MCF 10A (cell line): ENCODE measurements around the gene ABT1. TPM values are rescaled to one million over a fixed set of nuclear protein-coding genes. Genes with fewer than 3 reads are reported as not detected.

Source experiments
- BruUV-seq: library from RNA; stranded (reverse); fragments of 400-500 nt; replicated peaks from 2 replicates; lab custom pipeline; 2021; lab: Mats Ljungman, UMichigan
- CTCF ChIA-PET: fragments of 300-600 bp; sonication (Branson Sonifier 250); formaldehyde crosslinking; extraction: SDS; loops from one replicate; lab custom pipeline; 2021; ENCODE audit warnings: antibody characterized with exemption, inconsistent platforms; lab: Yijun Ruan, JAX
- POLR2A ChIA-PET: fragments of 300-600, 350-650 bp; sonication (Branson Sonifier 250); formaldehyde crosslinking; extraction: SDS; loops from one replicate; lab custom pipeline; 2020; ENCODE audit warnings: antibody characterized with exemption, inconsistent platforms; lab: Yijun Ruan, JAX
- DNase-seq: peaks from one replicate; pipeline ENCODE4 v3.0.0-alpha.2; 2018; ENCODE audit not compliant: unreplicated experiment
- H3K27ac Mint-ChIP-seq: one replicate; pipeline ENCODE4 v1.8.0; 2022; ENCODE audit warnings: mild to moderate bottlenecking, low read depth, mixed read lengths; ENCODE audit not compliant: unreplicated experiment
- H3K27me3 Mint-ChIP-seq: one replicate; pipeline ENCODE4 v1.8.0; 2022; ENCODE audit warnings: mixed read lengths; ENCODE audit not compliant: insufficient read depth, unreplicated experiment
- H3K36me3 Mint-ChIP-seq: one replicate; pipeline ENCODE4 v1.8.0; 2022; ENCODE audit warnings: mild to moderate bottlenecking, moderate library complexity, mixed read lengths; ENCODE audit not compliant: insufficient read depth, unreplicated experiment
- H3K4me1 Mint-ChIP-seq: one replicate; pipeline ENCODE4 v1.8.0; 2022; ENCODE audit warnings: mixed read lengths; ENCODE audit not compliant: insufficient read depth, unreplicated experiment
- H3K4me3 Mint-ChIP-seq: one replicate; pipeline ENCODE4 v1.8.0; 2022; ENCODE audit warnings: mild to moderate bottlenecking, moderate library complexity, mixed read lengths; ENCODE audit not compliant: unreplicated experiment
- H3K9me3 Mint-ChIP-seq: one replicate; pipeline ENCODE4 v1.8.0; 2022; ENCODE audit warnings: mixed read lengths; ENCODE audit not compliant: unreplicated experiment
- intact Hi-C: fragments of 100-400 bp; cut with micrococcal nuclease; formaldehyde crosslinking; loops from 2 replicates; pipeline ENCODE4 v1.14.1; 2022
- total RNA-seq: library from RNA; stranded (reverse); gene quantifications from 2 replicates; pipeline ENCODE4 v1.2.3, GENCODE V29; 2022
- TF ChIP-seq, protein P1 (sequence below): fragments of 200-600 bp; IDR thresholded peaks from one replicate; pipeline ENCODE4 v1.8.0; 2022; ENCODE audit warnings: antibody characterized with exemption, mild to moderate bottlenecking; ENCODE audit not compliant: unreplicated experiment

Gene ABT1
- total RNA-seq, 1 experiment from 2014 or later = 12.9 TPM

DNA sequence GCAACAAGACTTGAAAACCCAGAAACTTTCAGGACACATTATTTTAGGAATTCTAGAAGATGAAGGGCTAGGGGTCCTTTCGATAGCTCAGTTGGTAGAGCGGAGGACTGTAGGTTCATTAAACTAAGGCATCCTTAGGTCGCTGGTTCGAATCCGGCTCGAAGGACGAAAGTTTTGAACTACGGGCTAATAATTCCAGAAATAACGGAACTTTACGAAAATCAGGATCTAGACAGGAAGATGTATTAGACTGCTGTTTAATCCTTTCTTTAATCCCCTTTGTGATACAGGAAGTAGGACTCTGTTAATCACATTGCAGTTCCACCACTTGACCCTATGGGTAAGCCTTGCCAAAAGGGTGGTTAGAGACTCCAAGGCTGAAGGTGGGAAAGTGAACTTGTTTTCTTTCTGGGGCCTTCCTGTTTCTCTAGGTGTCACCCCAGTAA is 21.2 kb upstream of the ABT1 start:
- intact Hi-C loops = no loop called here
- TF ChIP-seq, protein P1, sequence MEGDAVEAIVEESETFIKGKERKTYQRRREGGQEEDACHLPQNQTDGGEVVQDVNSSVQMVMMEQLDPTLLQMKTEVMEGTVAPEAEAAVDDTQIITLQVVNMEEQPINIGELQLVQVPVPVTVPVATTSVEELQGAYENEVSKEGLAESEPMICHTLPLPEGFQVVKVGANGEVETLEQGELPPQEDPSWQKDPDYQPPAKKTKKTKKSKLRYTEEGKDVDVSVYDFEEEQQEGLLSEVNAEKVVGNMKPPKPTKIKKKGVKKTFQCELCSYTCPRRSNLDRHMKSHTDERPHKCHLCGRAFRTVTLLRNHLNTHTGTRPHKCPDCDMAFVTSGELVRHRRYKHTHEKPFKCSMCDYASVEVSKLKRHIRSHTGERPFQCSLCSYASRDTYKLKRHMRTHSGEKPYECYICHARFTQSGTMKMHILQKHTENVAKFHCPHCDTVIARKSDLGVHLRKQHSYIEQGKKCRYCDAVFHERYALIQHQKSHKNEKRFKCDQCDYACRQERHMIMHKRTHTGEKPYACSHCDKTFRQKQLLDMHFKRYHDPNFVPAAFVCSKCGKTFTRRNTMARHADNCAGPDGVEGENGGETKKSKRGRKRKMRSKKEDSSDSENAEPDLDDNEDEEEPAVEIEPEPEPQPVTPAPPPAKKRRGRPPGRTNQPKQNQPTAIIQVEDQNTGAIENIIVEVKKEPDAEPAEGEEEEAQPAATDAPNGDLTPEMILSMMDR = no peak
- H3K4me1 Mint-ChIP-seq = peaks cover 11% of the 10 kb centered on the region
- H3K9me3 Mint-ChIP-seq = no peaks in the 10 kb centered on the region
- POLR2A ChIA-PET = interaction anchor here (0.9 to 3.7 kb wide), 3 partner anchors 20 to 378 kb away, joined by 3 to 31 read pairs (median 5); partner anchors contain the start of gene ABT1
- no TSS peak for BruUV-seq
- H3K27me3 Mint-ChIP-seq = no peaks in the 10 kb centered on the region
- H3K4me3 Mint-ChIP-seq = no peak overlapping the region
- CTCF ChIA-PET = interaction anchor here (0.6 to 9.2 kb wide), 2 partner anchors 17 to 545 kb away, joined by 3 to 84 read pairs; no protein-coding TSS in a partner anchor
- no peak for DNase-seq
- no peak overlapping the region for H3K27ac Mint-ChIP-seq
- peaks cover 17% of the 10 kb centered on the region for H3K36me3 Mint-ChIP-seq

DNA sequence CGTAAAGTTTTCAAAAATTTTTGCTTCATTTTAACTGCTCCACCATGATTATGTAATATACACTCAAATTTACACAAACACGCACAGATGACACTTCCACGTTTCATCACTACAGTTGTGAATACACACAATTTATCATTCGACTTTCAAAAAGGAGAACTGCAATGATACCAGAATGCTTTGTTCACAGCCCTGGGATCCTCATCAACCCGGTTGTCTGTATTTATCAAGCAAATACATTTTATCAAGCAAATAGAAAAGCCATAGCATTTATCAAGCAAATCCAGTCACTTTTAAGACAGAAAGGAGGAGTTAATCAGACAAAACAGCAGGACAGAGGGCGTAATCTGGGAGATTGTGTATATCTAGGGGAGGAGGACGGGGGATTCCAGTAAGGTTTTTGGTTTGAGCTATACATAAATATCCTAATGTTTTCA is 20.3 kb upstream of the ABT1 start:
- CTCF ChIA-PET = interaction anchor here (0.6 to 9.2 kb wide), 6 partner anchors 9 to 537 kb away, joined by 3 to 84 read pairs (median 4); no protein-coding TSS in a partner anchor
- intact Hi-C loops = no loop called here
- peak; percentile 25 for DNase-seq

DNA sequence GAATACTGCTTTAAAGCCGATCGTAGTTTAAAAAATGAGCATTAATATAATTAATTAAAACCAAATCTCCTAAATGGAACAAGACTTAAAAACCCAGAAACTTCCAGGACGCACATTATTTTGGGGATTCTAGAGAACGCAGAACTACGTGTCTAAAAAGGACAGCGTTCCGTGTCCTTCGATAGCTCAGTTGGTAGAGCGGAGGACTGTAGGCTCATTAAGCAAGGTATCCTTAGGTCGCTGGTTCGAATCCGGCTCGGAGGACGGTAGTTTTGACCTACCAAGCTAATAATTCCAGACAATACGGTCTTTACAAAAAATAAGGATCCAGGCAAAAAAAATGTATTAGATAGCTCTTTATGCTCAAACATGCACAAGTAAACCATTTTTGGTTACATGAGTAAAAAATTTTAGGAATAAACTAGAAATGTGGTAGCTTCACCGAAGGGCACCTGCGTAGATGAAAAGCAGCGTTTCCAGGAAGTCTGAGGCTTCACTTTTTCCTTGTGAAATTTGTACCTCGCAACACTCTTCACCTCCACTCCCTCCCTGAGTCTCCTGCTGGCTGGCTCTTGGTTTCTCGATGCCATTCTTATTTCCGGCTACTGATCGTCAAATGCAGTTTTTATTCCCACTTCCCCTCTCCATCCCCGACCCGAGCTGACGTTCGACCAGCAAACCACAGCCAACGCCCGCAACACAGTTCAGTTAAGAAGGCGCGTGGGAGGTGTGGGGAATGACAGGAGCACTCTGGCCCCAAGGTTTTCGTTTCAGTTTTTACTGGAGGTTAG is 19.6 kb upstream of the ABT1 start:
- POLR2A ChIA-PET = interaction anchor here (0.7 to 3.7 kb wide), 8 partner anchors 8 to 388 kb away, joined by 3 to 31 read pairs (median 4); partner anchors contain the start of genes ABT1 and HMGN4
- H3K4me1 Mint-ChIP-seq = peaks cover 6% of the 10 kb centered on the region
- intact Hi-C loops = loop anchor here (1.0 kb wide), 1 partner anchor 18 kb away; no protein-coding TSS in a partner anchor
- peaks cover 2% of the 10 kb centered on the region for H3K27me3 Mint-ChIP-seq
- no TSS peak for BruUV-seq
- peak; percentile 77 for DNase-seq
- H3K36me3 Mint-ChIP-seq = peaks cover 8% of the 10 kb centered on the region
- H3K9me3 Mint-ChIP-seq = no peaks in the 10 kb centered on the region
- no peak overlapping the region for H3K27ac Mint-ChIP-seq
- peak overlapping the region; percentile 74 for H3K4me3 Mint-ChIP-seq
- CTCF ChIA-PET = interaction anchor here (0.6 to 9.2 kb wide), 8 partner anchors 8 to 537 kb away, joined by 3 to 84 read pairs (median 3); no protein-coding TSS in a partner anchor
- TF ChIP-seq, protein P1 = no peak

More for the DNA sequence above, 20.3 kb upstream of the ABT1 start:
- no peaks in the 10 kb centered on the region for H3K27me3 Mint-ChIP-seq
- no peak overlapping the region for H3K27ac Mint-ChIP-seq
- H3K36me3 Mint-ChIP-seq = peaks cover 15% of the 10 kb centered on the region
- no peaks in the 10 kb centered on the region for H3K9me3 Mint-ChIP-seq
- POLR2A ChIA-PET = interaction anchor here (0.7 to 3.7 kb wide), 8 partner anchors 7 to 387 kb away, joined by 3 to 31 read pairs (median 4); partner anchors contain the start of genes ABT1 and HMGN4
- TF ChIP-seq, protein P1 = no peak
- peaks cover 10% of the 10 kb centered on the region for H3K4me1 Mint-ChIP-seq
- H3K4me3 Mint-ChIP-seq = peak overlapping the region; percentile 74
- no TSS peak for BruUV-seq

DNA sequence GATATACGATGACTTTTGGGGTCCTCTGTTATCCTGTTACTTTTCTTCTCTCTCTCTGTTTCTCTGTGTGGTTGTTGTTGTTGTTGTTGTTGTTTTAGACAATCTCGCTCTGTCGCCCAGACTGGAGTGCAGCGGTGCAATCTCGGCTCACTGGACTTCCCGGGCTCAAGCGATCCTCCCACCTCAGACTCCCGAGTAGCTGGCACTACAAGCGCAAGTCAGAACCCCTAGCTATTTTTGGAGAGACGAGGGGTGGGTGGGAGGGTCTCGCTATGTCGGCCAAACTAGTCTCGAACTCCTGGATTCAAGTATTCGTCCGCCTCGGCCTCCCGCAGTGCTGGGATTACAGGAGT is 19.1 kb upstream of the ABT1 start:
- no peak overlapping the region for H3K27ac Mint-ChIP-seq
- H3K27me3 Mint-ChIP-seq = peaks cover 8% of the 10 kb centered on the region
- H3K4me1 Mint-ChIP-seq = peaks cover 6% of the 10 kb centered on the region
- TF ChIP-seq, protein P1 = no peak
- ChIA-PET POLR2A (interaction anchor here (0.7 to 3.7 kb wide), 5 partner anchors 9 to 247 kb away, joined by 3 to 31 read pairs (median 5); partner anchors contain the start of genes ABT1 and HMGN4), CTCF (interaction anchor here (0.6 to 9.2 kb wide), 3 partner anchors 7 to 310 kb away, joined by 3 to 84 read pairs (median 5); no protein-coding TSS in a partner anchor)
- H3K36me3 Mint-ChIP-seq = peaks cover 7% of the 10 kb centered on the region
- no peak for DNase-seq
- H3K9me3 Mint-ChIP-seq = no peaks in the 10 kb centered on the region
- peak overlapping the region; percentile 74 for H3K4me3 Mint-ChIP-seq
- intact Hi-C loops = loop anchor here (1.0 kb wide), 1 partner anchor 18 kb away; no protein-coding TSS in a partner anchor
- BruUV-seq = no TSS peak
